Activated CD8-positive, alpha-beta memory T cell treated with anti-CD3 and anti-CD28 coated beads, Interleukin-2, amount 10 ng/mL, durations not matched to agents 7 days and 5 days (primary cell): ENCODE data around the gene ATAD3B. TPM values are rescaled to one million over a fixed set of nuclear protein-coding genes. Genes with fewer than 3 reads are reported as not detected.

Source experiments
- ATAC-seq: fragments of 150-1000 bp; cut with Tn5 transposase; one replicate; pipeline ENCODE4 v1.10.0; 2021; ENCODE audit warnings: moderate library complexity
- CTCF ChIA-PET: fragments of 350-600 bp; sonication (Branson Sonifier 250); formaldehyde crosslinking; loops from one replicate; lab custom pipeline; 2021; ENCODE audit warnings: antibody characterized with exemption; lab: Charles Lee
- DNase-seq: peaks from one replicate; pipeline ENCODE4 v3.0.0-alpha.2; 2020
- H3K27ac Mint-ChIP-seq: one replicate; pipeline ENCODE4 v1.8.0; 2021; ENCODE audit warnings: mild to moderate bottlenecking, mixed read lengths
- H3K27me3 Mint-ChIP-seq: one replicate; pipeline ENCODE4 v1.8.0; 2021; ENCODE audit warnings: mixed read lengths
- H3K36me3 Mint-ChIP-seq: one replicate; pipeline ENCODE4 v1.8.0; 2021; ENCODE audit warnings: mild to moderate bottlenecking, mixed read lengths
- H3K4me1 Mint-ChIP-seq: one replicate; pipeline ENCODE4 v1.8.0; 2021; ENCODE audit warnings: mixed read lengths
- H3K4me3 Mint-ChIP-seq: one replicate; pipeline ENCODE4 v1.8.0; 2021; ENCODE audit warnings: mild to moderate bottlenecking, moderate library complexity, mixed read lengths
- H3K9me3 Mint-ChIP-seq: one replicate; pipeline ENCODE4 v1.8.0; 2022; ENCODE audit warnings: low read depth, mixed read lengths
- total RNA-seq, 2 experiments: library from RNA; stranded (reverse); gene quantifications; one replicate each; pipeline ENCODE4 v1.2.3, GENCODE V29; 2021

Gene ATAD3B
- total RNA-seq, 2 experiments from 2014 or later = 46.5 to 63.3 TPM

DNA sequence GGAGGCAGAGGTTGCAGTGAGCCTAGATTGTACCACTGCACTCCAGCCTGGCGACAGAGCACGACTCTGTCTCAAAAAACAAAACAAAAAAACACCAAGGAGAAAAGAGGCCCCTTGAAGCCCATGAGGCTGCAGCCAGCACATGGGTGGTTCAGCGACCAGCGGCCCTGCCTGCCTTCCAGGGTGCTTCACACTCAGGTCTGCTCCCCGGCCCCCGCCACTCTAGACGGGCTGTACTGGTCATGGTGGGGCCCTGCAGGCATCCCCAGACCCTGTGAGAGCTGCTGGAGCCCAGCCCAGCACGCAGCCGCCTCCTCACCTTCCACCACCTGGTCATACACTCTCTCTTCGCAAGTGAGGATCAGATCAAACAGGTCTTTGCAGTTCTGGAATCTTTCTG is 73.0 kb downstream of the ATAD3B start:
- no peaks in the 10 kb centered on the region for H3K27me3 Mint-ChIP-seq
- no peak overlapping the region for H3K27ac Mint-ChIP-seq
- no peak overlapping the region for H3K4me3 Mint-ChIP-seq
- ATAC-seq (no peak), DNase-seq (no peak)
- peaks cover 7% of the 10 kb centered on the region for H3K36me3 Mint-ChIP-seq
- H3K4me1 Mint-ChIP-seq = no peaks in the 10 kb centered on the region
- no peaks in the 10 kb centered on the region for H3K9me3 Mint-ChIP-seq
- CTCF ChIA-PET = interaction anchor here (1.4 kb wide), 1 partner anchor 26 kb away, joined by 4 read pairs; no protein-coding TSS in a partner anchor

Other genes starting within 250 kb of the ATAD3B start
- 100 to 1,000 TPM; 109 to 144 TPM for gene SDF4, start 239.8 kb upstream of the ATAD3B start, total RNA-seq
- gene B3GALT6, start 239.5 kb upstream of the ATAD3B start, total RNA-seq = 10 to 100 TPM; 17.6 to 25.5 TPM
- gene C1QTNF12, start 225.0 kb upstream of the ATAD3B start, total RNA-seq = 1 to 10 TPM; 2.0 to 2.6 TPM
- gene UBE2J2, start 197.9 kb upstream of the ATAD3B start, total RNA-seq = 10 to 100 TPM; 71.3 to 83.3 TPM
- 1 to 10 TPM; 4.7 to 5.0 TPM for gene SCNN1D, start 191.3 kb upstream of the ATAD3B start, total RNA-seq
- gene ACAP3, start 163.8 kb upstream of the ATAD3B start, total RNA-seq = 10 to 100 TPM; 71.7 to 99.9 TPM
- gene PUSL1, start 163.2 kb upstream of the ATAD3B start, total RNA-seq = 10 to 100 TPM; 26.3 to 27.2 TPM
- gene INTS11, start 147.1 kb upstream of the ATAD3B start, total RNA-seq = 100 to 1,000 TPM; 126 to 135 TPM
- 10 to 100 TPM; 17.6 to 18.5 TPM for gene CPTP, start 147.0 kb upstream of the ATAD3B start, total RNA-seq
- gene TAS1R3, start 140.5 kb upstream of the ATAD3B start, total RNA-seq = under 1 TPM; 0.77 to 0.82 TPM
- 10 to 100 TPM; 35.2 to 42.0 TPM for gene DVL1, start 122.3 kb upstream of the ATAD3B start, total RNA-seq
- gene MXRA8, start 113.2 kb upstream of the ATAD3B start, total RNA-seq = under 1 TPM in 1 of 2 experiments, not detected in 1; 0.61 TPM
- gene AURKAIP1, start 96.6 kb upstream of the ATAD3B start, total RNA-seq = 100 to 1,000 TPM; 139 to 141 TPM
- 100 to 1,000 TPM; 120 to 124 TPM for gene CCNL2, start 72.4 kb upstream of the ATAD3B start, total RNA-seq
- 100 to 1,000 TPM in 1 of 2 experiments, 10 to 100 TPM in 1; 95.2 to 130 TPM for gene MRPL20, start 64.5 kb upstream of the ATAD3B start, total RNA-seq
- gene ANKRD65, start 50.5 kb upstream of the ATAD3B start, total RNA-seq = not detected
- gene VWA1, start 36.1 kb upstream of the ATAD3B start, total RNA-seq = under 1 TPM; 0.20 to 0.28 TPM
- under 1 TPM; 0.38 to 0.87 TPM for gene ATAD3C, start 22.1 kb upstream of the ATAD3B start, total RNA-seq
- gene ATAD3A, start 40.4 kb downstream of the ATAD3B start, total RNA-seq = 10 to 100 TPM; 45.1 to 58.9 TPM
- under 1 TPM; 0.38 to 0.61 TPM for gene TMEM240, start 68.9 kb downstream of the ATAD3B start, total RNA-seq
- gene SSU72, start 103.1 kb downstream of the ATAD3B start, total RNA-seq = 100 to 1,000 TPM; 114 to 132 TPM
- 1 to 10 TPM; 3.1 to 4.4 TPM for gene FNDC10, start 128.4 kb downstream of the ATAD3B start, total RNA-seq
- gene MIB2, start 143.7 kb downstream of the ATAD3B start, total RNA-seq = 10 to 100 TPM; 40.0 to 48.3 TPM
- 1 to 10 TPM in 1 of 2 experiments, under 1 TPM in 1; 0.79 to 1.2 TPM for gene MMP23B, start 160.4 kb downstream of the ATAD3B start, total RNA-seq
- gene CDK11B, start 187.2 kb downstream of the ATAD3B start, total RNA-seq = 10 to 100 TPM; 40.5 to 45.9 TPM
- 10 to 100 TPM; 46.2 to 50.9 TPM for gene SLC35E2B, start 221.0 kb downstream of the ATAD3B start, total RNA-seq